RCC 7860 (cell line): ENCODE data around the gene SH3BP5L.
"Not testable (repeated sequence)": the region's sequence is repeated elsewhere in the genome, so short reads cannot be mapped to it uniquely, and the experiment has no call there.

Source experiments
- DNase-seq: peaks from one replicate; pipeline ENCODE4 v3.0.0-alpha.2; 2015; ENCODE audit warnings: low spot score
- FAIRE-seq: peaks from 2 replicates; lab custom pipeline; 2012; peaks lifted over from hg19 to GRCh38; lab: Jason Lieb, UNC

Gene SH3BP5L

GRCh38 chr1:248834343-248834940, 8.7 kb upstream of the SH3BP5L start:
- no peak for DNase-seq
- FAIRE-seq: no peak

GRCh38 chr1:248831842-248832241, 6.1 kb upstream of the SH3BP5L start:
- DNase-seq (no peak), FAIRE-seq (no peak)

GRCh38 chr1:248830718-248831017, 5.0 kb upstream of the SH3BP5L start:
- not testable (repeated sequence) for FAIRE-seq, DNase-seq

- no peak for FAIRE-seq
- peak; percentile 83 for DNase-seq
Observed at GRCh38 chr1:248828845-248829244, 3.1 kb upstream of the SH3BP5L start.

- DNase-seq: no peak
- no peak for FAIRE-seq
Observed at GRCh38 chr1:248825573-248825908, 174 bp downstream of the SH3BP5L start.

GRCh38 chr1:248825136-248825535, 579 bp downstream of the SH3BP5L start:
- DNase-seq (no peak), FAIRE-seq (no peak)

GRCh38 chr1:248824701-248825100, 1.0 kb downstream of the SH3BP5L start:
- FAIRE-seq (no peak), DNase-seq (no peak)

GRCh38 chr1:248824301-248824700, 1.4 kb downstream of the SH3BP5L start:
- FAIRE-seq (no peak), DNase-seq (no peak)

- DNase-seq (peak; percentile 87), FAIRE-seq (no peak)
Observed at GRCh38 chr1:248823517-248824001, 2.2 kb downstream of the SH3BP5L start.

GRCh38 chr1:248822148-248823032, 3.3 kb downstream of the SH3BP5L start:
- FAIRE-seq: no peak
- DNase-seq: peak; percentile 48

GRCh38 chr1:248821641-248822040, 4.1 kb downstream of the SH3BP5L start:
- FAIRE-seq: no peak

GRCh38 chr1:248821101-248821500, 4.6 kb downstream of the SH3BP5L start:
- DNase-seq (peak; percentile 99), FAIRE-seq (peak; percentile 86)

More at GRCh38 chr1:248821641-248822040, 4.1 kb downstream of the SH3BP5L start:
- no peak for DNase-seq

GRCh38 chr1:248820041-248820585, 5.6 kb downstream of the SH3BP5L start:
- no peak for DNase-seq
- FAIRE-seq: no peak

GRCh38 chr1:248818505-248819374, 7.0 kb downstream of the SH3BP5L start:
- FAIRE-seq: no peak
- DNase-seq: no peak

- no peak for DNase-seq
- FAIRE-seq: no peak
Observed at GRCh38 chr1:248817065-248817464, 8.7 kb downstream of the SH3BP5L start.

GRCh38 chr1:248816042-248816851, 9.5 kb downstream of the SH3BP5L start:
- DNase-seq (no peak), FAIRE-seq (no peak)

- FAIRE-seq: no peak
- no peak for DNase-seq
Observed at GRCh38 chr1:248815407-248816034, 10.2 kb downstream of the SH3BP5L start.

- FAIRE-seq (no peak), DNase-seq (no peak)
Observed at GRCh38 chr1:248814351-248814750, 11.4 kb downstream of the SH3BP5L start.

GRCh38 chr1:248813546-248813945, 12.2 kb downstream of the SH3BP5L start:
- DNase-seq: no peak
- no peak for FAIRE-seq
